Liver (tissue), 4 donors: ENCODE data around the gene HYAL3. TPM values are rescaled to one million over a fixed set of nuclear protein-coding genes. Genes with fewer than 3 reads are reported as not detected.

Experiments used
- polyA plus RNA-seq, 2 donors: library from polyadenylated mRNA; stranded (reverse) in 1 of 2; unstranded in 1 of 2; fragments of 200-250 nt in 1 of 2; fragments of >200 nt in 1 of 2; fragmentation: Nextera tagmentation in 1 of 2; extraction: Ambion mirVana in 1 of 2; gene quantifications; one replicate each; pipeline versions ENCODE4 v1.2.1 to v1.2.3, GENCODE V29; 2013 to 2015
- total RNA-seq, 2 donors: library from RNA; depleted of rRNA; stranded (reverse); fragments of >200 nt; gene quantifications; one replicate each; pipeline ENCODE4 v1.2.3, GENCODE V29; 2014
- donor health status: healthy.
- donor health status: healthy.
- donor health status: healthy.

The HYAL3 gene
- total and polyA plus RNA-seq, 4 donors: 1.8 to 6.6 (median 2.0) TPM

Other genes starting within 250 kb of the HYAL3 start
- gene RBM5, start 210.5 kb downstream of the HYAL3 start, total RNA-seq: 100 to 1,000 TPM in 1 of 2 donors, 10 to 100 TPM in 1; 94.0 to 142 TPM
- gene RBM5, start 210.5 kb downstream of the HYAL3 start, polyA plus RNA-seq: 10 to 100 TPM; 21.2 to 34.5 TPM
- gene SEMA3F, start 144.1 kb downstream of the HYAL3 start, total RNA-seq: 1 to 10 TPM; 1.6 to 4.8 TPM
- 1 to 10 TPM in 1 of 2 donors, under 1 TPM in 1; 0.60 to 2.7 TPM for gene SEMA3F, start 144.1 kb downstream of the HYAL3 start, polyA plus RNA-seq
- gene GNAT1, start 107.8 kb downstream of the HYAL3 start, total RNA-seq: under 1 TPM in 1 of 2 donors, not detected in 1; 0.08 TPM
- not detected for gene GNAT1, start 107.8 kb downstream of the HYAL3 start, polyA plus RNA-seq
- gene SLC38A3, start 94.1 kb downstream of the HYAL3 start, total RNA-seq: 100 to 1,000 TPM in 1 of 2 donors, 10 to 100 TPM in 1; 98.1 to 166 TPM
- 100 to 1,000 TPM; 114 to 180 TPM for gene SLC38A3, start 94.1 kb downstream of the HYAL3 start, polyA plus RNA-seq
- gene GNAI2, start 63.2 kb downstream of the HYAL3 start, total RNA-seq: 10 to 100 TPM; 58.3 to 65.0 TPM
- gene GNAI2, start 63.2 kb downstream of the HYAL3 start, polyA plus RNA-seq: 10 to 100 TPM; 59.5 to 86.3 TPM
- gene SEMA3B, start 30.3 kb downstream of the HYAL3 start, total RNA-seq: 1 to 10 TPM in 1 of 2 donors, under 1 TPM in 1; 0.56 to 1.5 TPM
- 1 to 10 TPM in 1 of 2 donors, under 1 TPM in 1; 0.40 to 1.3 TPM for gene SEMA3B, start 30.3 kb downstream of the HYAL3 start, polyA plus RNA-seq
- gene LSMEM2, start 20.3 kb downstream of the HYAL3 start, total RNA-seq: under 1 TPM in 1 of 2 donors, not detected in 1; 0.08 TPM
- gene LSMEM2, start 20.3 kb downstream of the HYAL3 start, polyA plus RNA-seq: under 1 TPM in 1 of 2 donors, not detected in 1; 0.03 TPM
- gene IFRD2, start 7.0 kb downstream of the HYAL3 start, total RNA-seq: 10 to 100 TPM; 55.7 to 66.1 TPM
- gene IFRD2, start 7.0 kb downstream of the HYAL3 start, polyA plus RNA-seq: 10 to 100 TPM; 60.3 to 91.2 TPM
- gene NAA80, start within 50 bp of the HYAL3 start, total RNA-seq: 1 to 10 TPM; 1.6 to 1.8 TPM
- gene NAA80, start within 50 bp of the HYAL3 start, polyA plus RNA-seq: 1 to 10 TPM; 2.3 to 5.5 TPM
- gene HYAL1, start 4.2 kb upstream of the HYAL3 start, total RNA-seq: 100 to 1,000 TPM in 1 of 2 donors, 10 to 100 TPM in 1; 87.6 to 155 TPM
- gene HYAL1, start 4.2 kb upstream of the HYAL3 start, polyA plus RNA-seq: 100 to 1,000 TPM in 1 of 2 donors, 10 to 100 TPM in 1; 82.3 to 156 TPM
- 10 to 100 TPM; 33.5 to 57.6 TPM for gene HYAL2, start 23.3 kb upstream of the HYAL3 start, total RNA-seq
- gene HYAL2, start 23.3 kb upstream of the HYAL3 start, polyA plus RNA-seq: 10 to 100 TPM; 19.5 to 32.9 TPM
- 10 to 100 TPM; 12.7 to 14.3 TPM for gene TUSC2, start 28.8 kb upstream of the HYAL3 start, total RNA-seq
- gene TUSC2, start 28.8 kb upstream of the HYAL3 start, polyA plus RNA-seq: 10 to 100 TPM; 29.0 to 37.7 TPM
- 10 to 100 TPM; 12.2 to 13.2 TPM for gene RASSF1, start 41.4 kb upstream of the HYAL3 start, total RNA-seq
- gene RASSF1, start 41.4 kb upstream of the HYAL3 start, polyA plus RNA-seq: 10 to 100 TPM in 1 of 2 donors, 1 to 10 TPM in 1; 6.5 to 10.3 TPM
- under 1 TPM; 0.09 to 0.75 TPM for gene ZMYND10, start 46.3 kb upstream of the HYAL3 start, total RNA-seq
- under 1 TPM; 0.23 to 0.31 TPM for gene ZMYND10, start 46.3 kb upstream of the HYAL3 start, polyA plus RNA-seq
- gene NPRL2, start 51.4 kb upstream of the HYAL3 start, total RNA-seq: 10 to 100 TPM; 11.3 to 17.3 TPM
- 10 to 100 TPM; 11.4 to 16.6 TPM for gene NPRL2, start 51.4 kb upstream of the HYAL3 start, polyA plus RNA-seq
- 10 to 100 TPM; 12.3 to 16.0 TPM for gene CYB561D2, start 51.5 kb upstream of the HYAL3 start, total RNA-seq
- gene CYB561D2, start 51.5 kb upstream of the HYAL3 start, polyA plus RNA-seq: 10 to 100 TPM; 28.2 TPM
- 10 to 100 TPM; 18.6 to 20.2 TPM for gene TMEM115, start 60.1 kb upstream of the HYAL3 start, total RNA-seq
- gene TMEM115, start 60.1 kb upstream of the HYAL3 start, polyA plus RNA-seq: 10 to 100 TPM; 19.4 to 23.0 TPM
- gene CACNA2D2, start 204.2 kb upstream of the HYAL3 start, total RNA-seq: under 1 TPM; 0.17 to 0.19 TPM
- gene CACNA2D2, start 204.2 kb upstream of the HYAL3 start, polyA plus RNA-seq: under 1 TPM; 0.10 to 0.14 TPM